Measurements from ENCODE around the gene MYRF. TPM values are rescaled to one million over a fixed set of nuclear protein-coding genes. Genes with fewer than 3 reads are reported as not detected.

MYRF gene
- total RNA-seq, 1 donor from 2014 or later = not detected

GRCh38 chr11:61773356-61773755 lies 20.9 kb downstream of the MYRF start:
- no peaks in the 10 kb centered on the region for H3K36me3 ChIP-seq
- no peaks in the 10 kb centered on the region for H3K27me3 ChIP-seq
- no peak overlapping the region for H3K4me3 ChIP-seq
- TF ChIP-seq, protein P1, sequence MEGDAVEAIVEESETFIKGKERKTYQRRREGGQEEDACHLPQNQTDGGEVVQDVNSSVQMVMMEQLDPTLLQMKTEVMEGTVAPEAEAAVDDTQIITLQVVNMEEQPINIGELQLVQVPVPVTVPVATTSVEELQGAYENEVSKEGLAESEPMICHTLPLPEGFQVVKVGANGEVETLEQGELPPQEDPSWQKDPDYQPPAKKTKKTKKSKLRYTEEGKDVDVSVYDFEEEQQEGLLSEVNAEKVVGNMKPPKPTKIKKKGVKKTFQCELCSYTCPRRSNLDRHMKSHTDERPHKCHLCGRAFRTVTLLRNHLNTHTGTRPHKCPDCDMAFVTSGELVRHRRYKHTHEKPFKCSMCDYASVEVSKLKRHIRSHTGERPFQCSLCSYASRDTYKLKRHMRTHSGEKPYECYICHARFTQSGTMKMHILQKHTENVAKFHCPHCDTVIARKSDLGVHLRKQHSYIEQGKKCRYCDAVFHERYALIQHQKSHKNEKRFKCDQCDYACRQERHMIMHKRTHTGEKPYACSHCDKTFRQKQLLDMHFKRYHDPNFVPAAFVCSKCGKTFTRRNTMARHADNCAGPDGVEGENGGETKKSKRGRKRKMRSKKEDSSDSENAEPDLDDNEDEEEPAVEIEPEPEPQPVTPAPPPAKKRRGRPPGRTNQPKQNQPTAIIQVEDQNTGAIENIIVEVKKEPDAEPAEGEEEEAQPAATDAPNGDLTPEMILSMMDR (IDR thresholded peaks at IDR 0.05) = no peak
- intact Hi-C loops (cut with DNase I) = no loop called here
- DNase-seq (ENCODE audit: low spot score in 2 of 2) = no peak
- no peaks in the 10 kb centered on the region for H3K9me3 ChIP-seq
- H3K27ac ChIP-seq = no peak overlapping the region
- no peaks in the 10 kb centered on the region for H3K4me1 ChIP-seq

DNA sequence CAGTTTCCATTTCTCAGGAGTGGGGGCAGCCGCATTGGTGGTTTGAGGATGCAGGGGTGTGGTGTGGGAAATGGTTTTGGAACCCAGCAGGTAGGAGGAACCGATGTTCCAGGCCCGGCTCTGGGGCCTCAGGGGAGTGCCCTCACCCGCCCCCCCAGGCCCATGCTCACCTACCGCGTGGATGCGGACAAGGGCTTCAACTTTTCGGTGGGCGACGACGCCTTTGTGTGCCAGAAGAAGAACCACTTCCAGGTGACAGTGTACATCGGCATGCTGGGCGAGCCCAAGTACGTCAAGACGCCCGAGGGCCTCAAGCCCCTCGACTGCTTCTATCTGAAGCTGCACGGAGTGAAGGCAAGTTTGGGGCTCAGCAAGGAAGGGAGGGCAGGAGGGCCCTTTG lies 21.4 kb downstream of the MYRF start:
- Histone ChIP-seq H3K9me3 (no peaks in the 10 kb centered on the region), H3K4me3 (no peak overlapping the region), H3K4me1 (no peaks in the 10 kb centered on the region), H3K27me3 (no peaks in the 10 kb centered on the region), H3K36me3 (no peaks in the 10 kb centered on the region), H3K27ac (no peak overlapping the region)
- intact Hi-C loops (cut with DNase I) = no loop called here
- TF ChIP-seq, protein P1 (IDR thresholded peaks at IDR 0.05) = no peak
- DNase-seq (ENCODE audit: low spot score in 2 of 2) = no peak

DNA sequence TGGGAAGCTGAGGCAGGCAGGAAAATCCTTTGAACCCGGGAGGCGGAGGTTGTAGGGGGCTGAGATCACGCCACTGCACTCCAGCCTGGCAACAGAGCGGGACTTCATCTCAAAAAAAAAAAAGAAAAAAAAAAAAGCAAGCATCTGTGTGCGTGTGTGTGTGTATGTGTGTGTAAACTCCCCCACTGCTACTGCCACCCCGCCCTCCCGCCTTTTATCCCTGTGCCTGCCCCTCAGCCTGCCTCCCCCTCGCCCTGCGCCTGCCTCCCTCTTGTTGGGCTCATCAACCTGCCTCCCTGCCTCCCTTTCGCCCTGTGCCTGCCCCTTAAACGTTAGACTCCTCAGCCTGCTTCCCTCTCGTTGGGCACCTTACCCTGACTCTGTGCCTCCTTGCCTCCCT lies 22.0 kb downstream of the MYRF start:
- no peaks in the 10 kb centered on the region for H3K27me3 ChIP-seq
- H3K4me1 ChIP-seq = no peaks in the 10 kb centered on the region
- H3K36me3 ChIP-seq = no peaks in the 10 kb centered on the region
- intact Hi-C loops (cut with DNase I) = no loop called here
- no peak overlapping the region for H3K27ac ChIP-seq
- DNase-seq (ENCODE audit: low spot score in 2 of 2) = no peak
- no peaks in the 10 kb centered on the region for H3K9me3 ChIP-seq
- H3K4me3 ChIP-seq = no peak overlapping the region
- TF ChIP-seq, protein P1 (IDR thresholded peaks at IDR 0.05) = no peak

- Histone ChIP-seq H3K4me1 (no peaks in the 10 kb centered on the region), H3K27me3 (no peaks in the 10 kb centered on the region), H3K9me3 (no peaks in the 10 kb centered on the region), H3K27ac (no peak overlapping the region), H3K36me3 (no peaks in the 10 kb centered on the region), H3K4me3 (no peak overlapping the region)
- TF ChIP-seq, protein P1 (IDR thresholded peaks at IDR 0.05) = no peak
- intact Hi-C loops (cut with DNase I) = no loop called here
- DNase-seq (ENCODE audit: low spot score in 2 of 2) = no peak
Measured at GRCh38 chr11:61775106-61775505, 22.7 kb downstream of the MYRF start.

DNA sequence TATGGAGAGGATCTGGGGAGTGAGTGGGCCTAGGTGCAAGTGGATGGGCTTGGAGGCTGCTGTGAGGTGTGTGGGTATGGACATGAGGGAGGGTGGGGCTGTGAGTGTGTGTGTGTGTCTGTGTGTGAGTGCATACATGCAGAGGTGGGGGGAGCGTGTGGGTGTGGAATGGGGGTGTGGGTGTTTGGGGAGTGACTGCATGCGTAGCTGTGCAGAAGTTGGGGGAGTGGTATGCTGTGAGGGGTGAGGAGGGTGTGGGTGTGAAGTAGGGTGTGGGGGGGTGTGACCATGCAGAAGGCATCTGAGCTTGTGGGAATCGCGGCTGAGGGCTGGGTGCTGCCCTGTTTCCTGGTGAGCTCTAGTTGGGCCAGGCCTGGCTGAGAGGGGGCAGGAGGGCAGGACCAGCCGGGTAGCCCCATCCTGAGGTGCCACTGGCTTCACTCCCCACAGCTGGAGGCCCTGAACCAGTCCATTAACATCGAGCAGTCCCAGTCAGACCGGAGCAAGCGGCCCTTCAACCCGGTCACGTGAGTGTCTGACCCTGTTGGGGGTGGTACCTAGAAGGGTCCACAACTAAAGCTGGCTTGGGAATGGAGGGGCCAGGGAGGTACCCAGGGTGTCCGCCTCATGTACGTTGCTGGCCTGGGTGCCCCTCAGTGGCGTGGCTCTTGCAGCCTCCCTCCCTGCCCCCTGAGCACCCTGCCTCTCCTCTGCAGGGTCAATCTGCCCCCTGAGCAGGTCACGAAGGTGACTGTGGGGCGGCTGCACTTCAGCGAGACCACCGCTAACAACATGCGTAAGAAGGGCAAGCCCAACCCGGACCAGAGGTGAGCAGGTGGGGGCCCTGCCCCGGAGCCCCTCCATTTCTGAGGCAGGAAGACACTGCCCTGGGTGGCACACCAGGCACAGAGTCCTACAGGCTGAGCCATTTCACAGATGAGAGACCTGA lies 23.4 kb downstream of the MYRF start:
- no peak for DNase-seq (ENCODE audit: low spot score in 2 of 2)
- Histone ChIP-seq H3K9me3 (no peaks in the 10 kb centered on the region), H3K36me3 (no peaks in the 10 kb centered on the region), H3K27ac (no peak overlapping the region), H3K4me3 (no peak overlapping the region), H3K4me1 (no peaks in the 10 kb centered on the region), H3K27me3 (no peaks in the 10 kb centered on the region)
- intact Hi-C loops (cut with DNase I) = no loop called here
- TF ChIP-seq, protein P1 (IDR thresholded peaks at IDR 0.05) = no peak

Data from ascending aorta (tissue), 2 donors.